HuH-7 (cell line): ENCODE results near the gene SFRP4.
A peak's percentile ranks its signal among the peaks of the same experiment; 100 is the strongest.
"Not testable (repeated sequence)": the region's sequence is repeated elsewhere in the genome, so short reads cannot be mapped to it uniquely, and the experiment has no call there.

Experiments
- DNase-seq: peaks from one replicate; pipeline ENCODE4 v3.0.0; 2011; ENCODE audit warnings: low spot score

SFRP4 gene

GRCh38 chr7:37916673-37917660 lies at the start of gene SFRP4:
Gene SFRP4 (minus strand): TSS chr7:37916817. CDS start chr7:37916537, 280 bp downstream.
- DNase-seq = peak; percentile 69

DNA sequence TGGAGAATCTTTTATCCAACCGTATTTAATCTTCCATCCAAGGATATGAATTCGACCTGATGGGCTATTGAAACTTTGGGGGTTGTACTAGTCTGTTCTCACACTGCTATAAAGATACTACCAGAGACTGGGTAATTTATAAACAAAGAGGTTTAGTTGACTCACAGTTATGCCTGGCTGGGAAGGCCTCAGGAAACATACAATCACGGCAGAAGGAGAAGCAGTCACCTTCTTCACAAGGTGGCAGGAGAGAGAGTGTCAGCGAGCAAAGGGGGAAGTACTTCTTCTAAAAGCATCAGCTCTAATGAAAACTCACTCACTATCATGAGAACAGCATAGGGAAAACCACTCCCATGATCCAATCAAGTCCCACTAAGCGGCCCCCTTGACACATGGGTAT lies 47.6 kb upstream of the SFRP4 start:
- no peak for DNase-seq

DNA sequence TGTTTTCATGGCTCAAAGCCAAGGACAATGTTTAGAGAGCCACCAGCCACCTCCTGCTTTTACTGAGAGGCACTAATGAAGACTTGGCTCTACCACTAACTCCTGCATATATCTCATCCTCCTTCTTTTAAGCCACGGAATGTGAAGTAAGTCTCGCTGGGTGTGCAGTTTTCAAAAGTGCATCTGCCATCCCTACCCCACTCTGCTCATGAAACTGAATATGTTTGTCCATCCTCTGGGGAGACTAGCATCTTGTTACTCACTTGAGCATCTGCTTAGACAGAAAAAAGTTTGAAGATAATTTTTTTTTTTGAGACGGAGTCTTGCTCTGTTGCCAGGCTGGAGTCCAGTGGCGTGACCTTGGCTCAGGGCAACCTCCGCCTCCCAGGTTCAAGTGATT lies 44.6 kb upstream of the SFRP4 start:
- DNase-seq = no peak

DNA sequence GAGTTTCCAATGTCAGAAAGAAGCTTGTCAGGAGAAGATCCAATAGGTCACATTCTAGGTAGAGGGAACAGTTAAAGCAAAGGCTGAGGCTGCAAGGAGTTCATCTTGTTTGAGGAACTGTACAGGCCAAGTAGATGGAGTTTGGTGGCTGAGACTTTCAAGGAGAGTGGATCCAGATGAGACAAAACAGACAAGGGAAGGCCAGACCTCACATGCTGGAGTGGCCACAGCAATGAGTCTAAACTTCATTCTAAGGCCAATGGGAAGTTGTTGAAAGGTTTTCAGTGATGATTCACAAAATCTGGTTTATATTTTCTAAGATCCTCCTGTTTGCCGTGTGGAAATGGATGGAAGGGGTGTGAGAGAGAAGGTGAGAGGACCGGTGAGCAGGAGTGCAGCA lies 43.9 kb upstream of the SFRP4 start:
- no peak for DNase-seq

GRCh38 chr7:37957221-37957970 lies 40.8 kb upstream of the SFRP4 start:
- DNase-seq = no peak

GRCh38 chr7:37956791-37957190 lies 40.2 kb upstream of the SFRP4 start:
- DNase-seq = no peak

DNA sequence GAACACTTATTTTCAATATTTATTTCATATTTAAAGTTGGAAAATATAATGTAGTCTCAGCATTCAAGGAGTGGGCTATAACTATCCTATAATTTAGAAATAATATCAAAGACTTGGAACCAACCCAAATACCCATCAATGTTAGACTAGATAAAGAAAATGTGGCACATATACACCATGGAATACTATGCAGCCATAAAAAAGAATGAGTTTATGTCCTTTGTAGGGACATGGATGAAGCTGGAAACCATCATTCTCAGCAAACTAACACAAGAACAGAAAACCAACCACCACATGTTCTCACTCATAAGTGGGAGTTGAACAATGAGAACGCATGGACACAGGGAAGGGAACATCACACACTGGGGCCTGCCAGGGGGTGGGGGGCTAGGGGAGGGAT lies 37.6 kb upstream of the SFRP4 start:
- DNase-seq = not testable (repeated sequence)

- DNase-seq = no peak
These were observed 35.6 kb upstream of the SFRP4 start for GRCh38 chr7:37952240-37952639.

DNA sequence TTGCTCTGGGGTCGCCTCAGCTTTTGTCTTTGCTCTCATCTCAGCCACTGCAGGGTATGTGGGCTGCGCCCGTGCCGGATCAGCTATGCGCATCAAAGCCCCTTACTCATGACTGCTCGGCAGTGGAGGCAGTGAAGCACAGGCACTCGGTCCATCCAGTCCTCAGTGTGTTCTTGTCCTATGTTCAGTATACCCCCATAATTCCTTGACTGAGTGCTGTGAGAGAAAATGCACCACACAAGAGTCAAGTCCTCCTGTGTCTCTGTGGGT lies 31.3 kb upstream of the SFRP4 start:
- no peak for DNase-seq

GRCh38 chr7:37947138-37947940 lies 30.7 kb upstream of the SFRP4 start:
- DNase-seq = no peak

DNA sequence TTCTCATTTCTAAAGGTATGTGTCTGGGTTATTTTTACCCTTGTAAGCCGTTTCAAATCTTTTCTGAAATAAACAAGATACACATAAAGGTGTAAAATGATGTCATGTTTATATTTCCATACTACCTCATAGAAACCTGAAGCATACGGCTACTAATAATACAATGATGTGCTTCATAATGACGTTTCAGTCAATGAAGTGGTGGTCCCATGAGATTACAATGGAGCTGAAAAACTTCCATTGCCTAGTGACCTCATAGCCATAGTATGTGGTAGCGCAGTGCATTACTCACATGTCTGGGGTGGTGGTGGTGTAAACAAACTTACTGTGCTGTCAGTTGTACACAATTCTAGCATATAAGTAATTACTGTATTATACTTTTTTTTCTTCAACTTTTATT lies 28.7 kb upstream of the SFRP4 start:
- DNase-seq = no peak

- no peak for DNase-seq
These were observed 28.1 kb upstream of the SFRP4 start for GRCh38 chr7:37944737-37945054.

- DNase-seq = no peak
These were observed 27.5 kb upstream of the SFRP4 start for GRCh38 chr7:37943905-37944736.

GRCh38 chr7:37942934-37943610 lies 26.5 kb upstream of the SFRP4 start:
- DNase-seq = peak; percentile 40

- no peak for DNase-seq
These were observed 16.5 kb upstream of the SFRP4 start for GRCh38 chr7:37933018-37933566.

- no peak for DNase-seq
These were observed 15.9 kb upstream of the SFRP4 start for GRCh38 chr7:37932543-37932942.

DNA sequence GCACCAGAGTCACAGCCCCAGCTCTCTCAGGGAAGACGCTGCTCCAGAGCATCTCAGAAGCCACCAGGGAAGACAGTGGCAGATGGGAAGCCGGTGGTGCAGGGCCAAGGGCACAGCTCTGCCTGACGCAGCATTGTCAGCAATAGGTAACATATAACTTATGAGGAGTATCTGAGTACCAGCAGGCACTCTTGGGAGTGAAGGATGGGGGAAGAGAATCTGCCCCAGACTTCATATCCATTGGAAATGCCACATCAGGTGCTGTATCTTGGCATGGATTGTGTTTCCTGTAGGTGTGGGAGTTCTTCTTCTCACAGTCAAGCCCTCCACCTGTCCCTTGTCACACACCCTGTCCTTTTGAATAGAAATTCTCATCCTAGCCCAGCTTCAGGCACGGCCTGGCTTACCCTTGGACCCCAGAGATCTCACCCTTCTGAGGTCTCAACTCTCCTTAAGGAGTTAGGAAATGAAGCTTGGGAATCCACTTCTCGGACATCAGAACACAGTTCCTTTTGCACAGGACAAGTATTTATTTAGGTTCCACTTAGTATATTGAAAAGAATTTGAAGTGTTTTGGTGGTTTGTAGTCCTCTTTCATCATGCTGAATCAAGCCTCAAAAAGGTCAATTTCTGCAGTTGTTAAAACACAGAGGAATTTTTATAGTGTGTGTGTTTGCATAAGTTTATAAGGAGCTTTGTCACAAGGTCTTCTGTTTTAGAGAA lies 13.8 kb upstream of the SFRP4 start:
- no peak for DNase-seq

DNA sequence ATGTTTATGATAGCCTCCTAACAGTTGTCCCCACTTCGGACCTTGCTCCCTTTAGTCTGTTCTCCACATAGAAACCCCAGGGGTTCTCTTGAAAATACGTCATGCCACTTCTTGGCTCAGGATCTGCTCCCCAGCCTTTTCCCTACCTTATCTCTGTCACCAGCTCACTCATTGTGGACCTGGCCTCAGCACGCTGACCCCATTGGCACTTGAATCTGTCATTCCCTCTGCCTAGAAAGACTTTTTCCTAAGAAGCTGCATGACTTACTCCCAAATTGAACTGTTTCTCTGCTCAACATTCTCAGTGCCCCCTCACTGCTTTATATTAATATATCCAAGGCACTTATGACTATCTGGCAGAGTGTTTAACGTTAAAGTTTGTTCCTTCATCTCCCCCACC lies 12.3 kb upstream of the SFRP4 start:
- DNase-seq = no peak

DNA sequence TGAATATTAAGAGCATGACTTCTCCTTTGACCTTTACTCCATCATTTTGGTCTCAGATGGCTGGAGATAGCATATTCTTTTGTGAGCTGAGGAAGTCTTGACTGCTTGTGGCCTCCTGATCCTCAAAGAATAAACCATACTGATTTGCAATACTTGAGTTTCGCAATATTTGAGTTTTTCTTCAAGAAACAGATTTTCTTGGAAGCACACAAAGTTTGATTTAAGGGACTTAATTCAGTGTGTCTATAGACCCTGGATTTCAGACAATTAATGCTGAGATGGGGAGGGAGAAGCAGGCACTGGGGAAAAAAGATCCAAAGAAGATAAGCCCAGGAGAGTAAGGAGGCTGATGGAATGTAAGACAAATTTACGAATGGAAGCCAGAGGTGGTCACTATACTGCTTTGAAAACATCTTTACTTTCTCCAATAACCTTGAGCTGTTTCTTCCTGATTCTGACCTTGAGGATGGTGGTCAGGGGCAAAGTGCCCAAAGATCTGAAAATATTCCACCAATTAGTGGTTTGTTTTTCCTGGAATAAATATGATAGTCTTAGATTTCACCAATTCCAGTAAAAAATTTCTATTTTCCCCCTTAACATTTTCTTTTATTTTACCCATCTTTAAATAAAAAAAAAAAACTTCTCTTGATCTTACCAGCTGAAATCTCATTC lies 11.3 kb upstream of the SFRP4 start:
- no peak for DNase-seq

DNA sequence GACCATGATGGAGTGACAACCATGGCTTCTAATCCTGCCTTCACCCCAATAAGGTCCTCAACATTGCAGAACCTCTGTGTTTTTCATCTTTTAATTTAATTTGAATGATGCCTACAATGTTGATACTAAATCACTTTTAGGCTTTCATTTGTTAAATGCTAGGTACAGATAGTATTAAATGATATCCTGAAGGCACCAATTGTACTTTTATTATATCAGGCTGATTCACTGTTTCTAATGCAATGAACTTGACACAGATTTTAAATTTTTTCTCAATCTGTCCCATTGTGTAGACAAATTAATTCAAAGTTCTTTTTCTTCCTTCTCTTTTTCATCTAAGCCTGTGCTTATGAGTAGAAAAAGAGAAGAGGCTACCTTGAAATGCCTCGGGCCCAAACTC lies 9.0 kb upstream of the SFRP4 start:
- no peak for DNase-seq
